CD8-positive, alpha-beta memory T cell (primary cell): ENCODE data around the gene CYP20A1. TPM values are rescaled to one million over a fixed set of nuclear protein-coding genes. Genes with fewer than 3 reads are reported as not detected.
"Not testable (repeated sequence)": the region's sequence is repeated elsewhere in the genome, so short reads cannot be mapped to it uniquely, and the experiment has no call there.

ENCODE experiments used
- CTCF ChIA-PET: fragments of 350-600 bp; sonication (Branson Sonifier 250); formaldehyde crosslinking; loops from one replicate; lab custom pipeline; 2021; ENCODE audit warnings: antibody characterized with exemption; lab: Charles Lee
- POLR2A ChIA-PET: fragments of 350-600 bp; sonication (Branson Sonifier 250); formaldehyde crosslinking; loops from one replicate; lab custom pipeline; 2021; ENCODE audit warnings: antibody characterized with exemption; lab: Charles Lee
- DNase-seq, 5 donors: peaks; one replicate each; pipeline versions ENCODE4 v3.0.0 to v3.0.0-alpha.2; 2020 to 2022; ENCODE audit warnings: mixed read lengths in 1 of 5
- H3K27ac ChIP-seq: one replicate; pipeline ENCODE4 v1.7.0; 2013; ENCODE audit warnings: low read depth, mild to moderate bottlenecking, low read length, moderate library complexity
- H3K27me3 ChIP-seq: 2 replicates; pipeline ENCODE4 v1.7.0; 2013; ENCODE audit warnings: low read length, mild to moderate bottlenecking; ENCODE audit not compliant: insufficient read depth, poor library complexity, severe bottlenecking
- H3K36me3 ChIP-seq: 2 replicates; pipeline ENCODE4 v1.7.0; 2013; ENCODE audit warnings: mild to moderate bottlenecking, low read length, moderate library complexity; ENCODE audit not compliant: insufficient read depth
- H3K4me1 ChIP-seq: 2 replicates; pipeline ENCODE4 v1.7.0; 2013; ENCODE audit warnings: mild to moderate bottlenecking, low read length, moderate library complexity; ENCODE audit not compliant: insufficient read depth
- H3K4me3 ChIP-seq: 2 replicates; pipeline ENCODE4 v1.7.0; 2013; ENCODE audit warnings: mild to moderate bottlenecking, low read length
- H3K9me3 ChIP-seq: 2 replicates; pipeline ENCODE4 v1.7.0; 2013; ENCODE audit warnings: mild to moderate bottlenecking, low read length
- H3K27ac Mint-ChIP-seq, 8 donors: one replicate each; pipeline ENCODE4 v1.8.0; 2020 to 2021; ENCODE audit warnings: mixed read lengths in 8 of 8, mild to moderate bottlenecking in 6 of 8, inconsistent platforms in 3 of 8, moderate library complexity in 3 of 8
- H3K27me3 Mint-ChIP-seq, 2 donors: one replicate each; pipeline ENCODE4 v1.8.0; 2020 to 2021; ENCODE audit warnings: mixed read lengths in 2 of 2, mild to moderate bottlenecking in 1 of 2, moderate library complexity in 1 of 2
- H3K36me3 Mint-ChIP-seq, 3 donors: one replicate each; pipeline ENCODE4 v1.8.0; 2020 to 2021; ENCODE audit warnings: mixed read lengths in 3 of 3, inconsistent platforms in 1 of 3, mild to moderate bottlenecking in 1 of 3
- H3K4me1 Mint-ChIP-seq, 3 donors: one replicate each; pipeline ENCODE4 v1.8.0; 2020 to 2021; ENCODE audit warnings: mixed read lengths in 3 of 3, inconsistent platforms in 1 of 3, mild to moderate bottlenecking in 1 of 3
- H3K4me3 Mint-ChIP-seq, 7 donors: one replicate each; pipeline ENCODE4 v1.8.0; 2020 to 2021; ENCODE audit warnings: mixed read lengths in 7 of 7, mild to moderate bottlenecking in 6 of 7, moderate library complexity in 4 of 7, inconsistent platforms in 2 of 7
- H3K9me3 Mint-ChIP-seq, 5 donors: one replicate each; pipeline ENCODE4 v1.8.0; 2020 to 2022; ENCODE audit warnings: mixed read lengths in 5 of 5, mild to moderate bottlenecking in 3 of 5, moderate library complexity in 2 of 5, inconsistent platforms in 1 of 5
- polyA plus RNA-seq: library from polyadenylated mRNA; unstranded; fragments of 300-500 nt; fragmentation: Illumina TruSeq; gene quantifications from one replicate; pipeline ENCODE4 v1.2.3, GENCODE V29; 2021
- total RNA-seq, 2 experiments: library from RNA; stranded (reverse); gene quantifications; one replicate each; pipeline ENCODE4 v1.2.3, GENCODE V29; 2021

Gene CYP20A1
- total and polyA plus RNA-seq, 3 experiments from 2014 or later = 28.5 to 41.7 (median 28.6) TPM

GRCh38 chr2:203286532-203286931 lies 47.7 kb downstream of the CYP20A1 start:
- Mint-ChIP-seq H3K27me3 (no peaks in the 10 kb centered on the region), H3K4me1 (peaks cover 0 to 3% (median 0%) of the 10 kb centered on the region in 3 donors), H3K9me3 (no peaks in the 10 kb centered on the region), H3K36me3 (peaks cover 3 to 53% (median 14%) of the 10 kb centered on the region in 3 donors), H3K27ac (no peak overlapping the region), H3K4me3 (no peak overlapping the region)
- no peaks in the 10 kb centered on the region for H3K27me3 ChIP-seq
- no peak for DNase-seq
- H3K27ac ChIP-seq = no peak overlapping the region
- ChIA-PET POLR2A (no interaction called here), CTCF (no interaction called here)
- H3K4me3 ChIP-seq = no peak overlapping the region
- peaks cover 4% of the 10 kb centered on the region for H3K36me3 ChIP-seq
- no peaks in the 10 kb centered on the region for H3K9me3 ChIP-seq
- no peaks in the 10 kb centered on the region for H3K4me1 ChIP-seq

DNA sequence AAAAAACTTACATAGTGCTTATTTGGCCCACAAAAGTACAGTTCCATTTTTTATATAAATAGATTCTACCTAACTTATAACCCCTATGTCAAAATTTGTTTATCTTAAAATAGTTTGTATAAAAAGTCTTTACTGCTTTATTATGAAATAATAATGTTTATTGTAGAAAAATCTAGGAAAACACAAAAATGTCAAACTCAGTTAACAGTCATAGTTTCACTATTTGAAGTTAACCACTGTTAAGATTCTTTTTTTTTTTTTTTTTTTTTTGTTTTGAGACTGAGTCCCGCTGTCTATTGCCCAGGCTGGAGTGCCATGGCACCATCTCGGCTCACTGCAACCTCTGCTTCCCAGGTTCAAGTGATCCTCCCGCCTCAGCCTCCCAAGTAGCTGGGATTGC lies 62.8 kb downstream of the CYP20A1 start:
- H3K36me3 ChIP-seq = no peaks in the 10 kb centered on the region
- H3K27me3 Mint-ChIP-seq = no peaks in the 10 kb centered on the region
- no peaks in the 10 kb centered on the region for H3K4me1 ChIP-seq
- H3K4me3 ChIP-seq = no peak overlapping the region
- H3K9me3 Mint-ChIP-seq = no peaks in the 10 kb centered on the region
- H3K4me1 Mint-ChIP-seq = no peaks in the 10 kb centered on the region
- no peaks in the 10 kb centered on the region for H3K9me3 ChIP-seq
- H3K27ac ChIP-seq = no peak overlapping the region
- ChIA-PET CTCF (no interaction called here), POLR2A (interaction anchor here (0.7 kb wide), 1 partner anchor 27 kb away, joined by 3 read pairs; no protein-coding TSS in a partner anchor)
- no peak for DNase-seq
- H3K27ac Mint-ChIP-seq = no peak overlapping the region
- no peak overlapping the region for H3K4me3 Mint-ChIP-seq
- H3K36me3 Mint-ChIP-seq = peaks cover 5 to 35% (median 5%) of the 10 kb centered on the region in 3 donors
- no peaks in the 10 kb centered on the region for H3K27me3 ChIP-seq

- H3K27me3 ChIP-seq, H3K36me3 ChIP-seq, POLR2A ChIA-PET, H3K4me3 Mint-ChIP-seq, DNase-seq, H3K4me1 ChIP-seq, H3K27ac Mint-ChIP-seq, CTCF ChIA-PET, H3K4me3 ChIP-seq, H3K9me3 ChIP-seq, H3K4me1 Mint-ChIP-seq, H3K9me3 Mint-ChIP-seq, H3K27me3 Mint-ChIP-seq, H3K27ac ChIP-seq: not testable (repeated sequence)
- peaks cover 9 to 32% (median 11%) of the 10 kb centered on the region in 3 donors for H3K36me3 Mint-ChIP-seq
Observed at GRCh38 chr2:203302586-203302985, 63.8 kb downstream of the CYP20A1 start.

DNA sequence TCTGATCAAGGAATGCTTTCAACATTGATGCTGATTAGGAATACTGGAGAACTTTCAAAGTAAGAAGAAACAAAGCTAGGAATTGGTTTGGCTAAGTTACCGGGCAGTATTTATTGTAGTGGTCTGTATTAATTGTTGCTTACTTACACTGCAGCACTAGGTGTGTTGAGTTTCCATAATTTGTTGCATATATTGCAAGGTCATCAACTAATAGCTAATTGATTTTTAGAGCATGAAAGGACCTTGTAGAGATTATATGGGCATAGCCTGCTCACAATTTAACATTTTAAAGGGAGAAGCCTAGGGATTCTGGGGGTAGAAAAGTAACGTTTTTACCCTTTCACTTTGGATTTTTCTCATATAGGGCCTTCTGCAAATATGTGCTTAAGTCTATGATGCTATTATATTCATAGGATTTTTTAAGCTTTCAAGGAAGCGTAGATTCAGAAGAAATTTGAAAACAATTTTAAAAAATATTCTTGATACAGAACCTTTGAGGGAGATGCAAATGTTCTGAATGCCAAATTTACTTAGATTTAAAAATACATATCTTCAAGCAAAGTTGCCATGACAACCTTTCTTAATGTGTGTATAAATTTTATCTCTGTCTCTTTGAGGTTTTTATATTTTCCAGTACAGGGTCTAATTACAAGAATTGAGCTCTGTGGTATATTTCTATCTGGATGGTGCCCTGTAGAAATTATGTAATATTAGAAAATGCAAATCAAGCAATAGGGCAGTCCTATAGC lies 72.0 kb downstream of the CYP20A1 start:
- Histone ChIP-seq H3K27ac (no peak overlapping the region), H3K27me3 (no peaks in the 10 kb centered on the region), H3K4me3 (no peak overlapping the region), H3K9me3 (no peaks in the 10 kb centered on the region), H3K36me3 (no peaks in the 10 kb centered on the region), H3K4me1 (no peaks in the 10 kb centered on the region)
- no peaks in the 10 kb centered on the region for H3K9me3 Mint-ChIP-seq
- H3K4me1 Mint-ChIP-seq = peaks cover 0 to 4% (median 1%) of the 10 kb centered on the region in 3 donors
- ChIA-PET POLR2A (no interaction called here), CTCF (no interaction called here)
- H3K27ac Mint-ChIP-seq = no peak overlapping the region
- peaks cover 15 to 22% (median 18%) of the 10 kb centered on the region in 3 donors for H3K36me3 Mint-ChIP-seq
- H3K27me3 Mint-ChIP-seq = no peaks in the 10 kb centered on the region
- H3K4me3 Mint-ChIP-seq = no peak overlapping the region
- DNase-seq = no peak

DNA sequence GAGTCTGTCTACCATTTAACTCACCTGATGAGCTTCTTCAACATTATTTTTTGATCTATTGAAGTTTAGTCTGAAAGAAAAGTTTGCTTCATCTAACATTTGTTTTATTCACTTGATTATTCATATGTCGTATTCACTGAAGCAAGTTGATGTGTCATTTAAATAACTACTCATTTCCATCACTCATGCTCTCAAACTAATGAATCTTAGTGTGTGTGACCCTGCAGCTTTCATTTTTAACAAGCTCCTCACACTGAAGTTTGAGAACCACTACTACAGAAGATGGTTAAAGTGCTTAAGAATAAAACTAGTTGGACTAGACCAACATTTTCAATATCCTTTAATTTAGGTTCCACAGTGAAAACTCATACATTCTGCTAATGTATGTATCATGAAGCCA lies 87.5 kb downstream of the CYP20A1 start:
- Histone ChIP-seq H3K4me1 (peaks cover 15% of the 10 kb centered on the region), H3K27me3 (no peaks in the 10 kb centered on the region), H3K27ac (no peak overlapping the region), H3K9me3 (no peaks in the 10 kb centered on the region), H3K4me3 (no peak overlapping the region), H3K36me3 (no peaks in the 10 kb centered on the region)
- no peaks in the 10 kb centered on the region for H3K9me3 Mint-ChIP-seq
- peak overlapping the region in 6 of 8 donors; percentile 17 to 77 (median 32) for H3K27ac Mint-ChIP-seq
- H3K4me1 Mint-ChIP-seq = peaks cover 26 to 37% (median 32%) of the 10 kb centered on the region in 3 donors
- H3K27me3 Mint-ChIP-seq = no peaks in the 10 kb centered on the region
- H3K4me3 Mint-ChIP-seq = peak overlapping the region in 5 of 7 donors; percentile 37 to 66 (median 48)
- ChIA-PET POLR2A (no interaction called here), CTCF (interaction anchor here (1.1 kb wide), 1 partner anchor 20 kb away, joined by 3 read pairs; no protein-coding TSS in a partner anchor)
- H3K36me3 Mint-ChIP-seq = peaks cover 0 to 10% (median 0%) of the 10 kb centered on the region in 3 donors
- no peak for DNase-seq

DNA sequence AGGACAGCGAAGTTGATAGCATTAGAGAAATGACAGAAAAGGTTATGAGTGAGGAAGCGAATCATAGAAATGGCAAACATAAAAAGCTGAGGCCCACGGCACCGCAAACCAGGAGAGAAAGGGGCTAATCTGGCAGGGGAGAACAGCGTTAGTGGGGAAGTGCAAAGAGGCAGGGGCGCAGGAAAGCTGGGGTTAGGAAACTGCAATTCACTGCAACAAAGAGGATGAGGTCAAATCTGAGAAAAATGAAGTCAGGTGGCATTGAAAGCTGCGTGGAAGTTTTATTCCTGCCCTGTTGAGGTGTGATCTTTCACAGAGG lies 88.7 kb downstream of the CYP20A1 start:
- Mint-ChIP-seq H3K27me3 (no peaks in the 10 kb centered on the region), H3K36me3 (peaks cover 0 to 10% (median 0%) of the 10 kb centered on the region in 3 donors), H3K4me3 (peak overlapping the region; percentile 88 to 97 (median 94)), H3K4me1 (peaks cover 26 to 37% (median 32%) of the 10 kb centered on the region in 3 donors), H3K27ac (peak overlapping the region; percentile 82 to 98 (median 92)), H3K9me3 (no peaks in the 10 kb centered on the region)
- Histone ChIP-seq H3K36me3 (no peaks in the 10 kb centered on the region), H3K9me3 (no peaks in the 10 kb centered on the region), H3K4me3 (peak overlapping the region; percentile 86), H3K27ac (no peak overlapping the region), H3K4me1 (peaks cover 15% of the 10 kb centered on the region), H3K27me3 (no peaks in the 10 kb centered on the region)
- ChIA-PET CTCF (no interaction called here), POLR2A (no interaction called here)
- DNase-seq = no peak

DNA sequence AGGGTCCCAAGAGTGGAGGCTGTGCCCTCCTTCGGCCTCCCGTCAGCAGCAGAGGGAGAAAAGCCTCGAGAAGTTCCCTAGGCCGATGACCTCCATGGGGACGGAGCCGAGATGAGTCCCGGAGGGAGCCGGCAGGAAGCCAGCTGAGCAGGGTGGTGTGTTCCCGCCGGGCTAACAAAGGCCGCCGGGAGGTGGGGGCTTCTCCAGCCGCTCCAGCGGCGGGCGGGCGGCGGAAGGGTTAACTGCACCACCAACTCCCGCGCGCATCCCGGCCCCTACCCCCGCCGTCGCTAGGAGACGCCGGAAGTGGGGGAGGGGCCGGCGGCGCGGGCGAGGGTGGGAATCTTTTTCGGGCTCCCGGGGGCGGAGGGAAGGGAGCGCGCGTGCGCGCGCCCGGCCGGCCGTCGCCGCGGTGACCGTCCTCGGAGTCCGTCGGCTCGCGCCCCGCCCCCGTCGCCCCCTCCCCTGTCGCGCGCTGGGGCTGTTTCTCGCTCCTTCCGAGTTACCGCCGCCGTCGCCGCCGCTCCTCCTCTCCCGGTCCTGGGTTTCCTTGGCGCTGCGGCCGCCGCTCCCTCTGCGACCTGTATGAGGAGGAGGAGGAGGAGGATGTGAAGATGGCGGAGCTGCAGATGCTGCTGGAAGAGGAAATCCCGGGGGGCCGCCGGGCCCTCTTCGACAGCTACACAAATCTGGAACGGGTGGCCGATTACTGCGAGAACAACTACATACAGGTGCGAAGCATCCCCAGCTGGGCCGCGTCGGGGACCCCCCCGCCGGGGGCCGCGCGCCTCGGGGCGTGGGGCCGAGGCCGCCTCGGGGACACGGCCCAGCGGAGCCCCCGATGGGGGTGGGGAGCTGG lies 89.3 kb downstream of the CYP20A1 start, which contains the start of gene ABI2:
TSS of gene ABI2 (plus strand) at position 494 of the 859 bp plus-strand sequence. CDS start at position 615, 121 bp downstream.
- POLR2A ChIA-PET = interaction anchor here (0.5 to 1.1 kb wide), 2 partner anchors 27 to 89 kb away, joined by 3 read pairs; no protein-coding TSS in a partner anchor
- Histone ChIP-seq H3K4me3 (peak within 1 kb of the TSS; percentile 86), H3K27ac (peak within 1 kb of the TSS; percentile 38), H3K9me3 (no peaks in the 10 kb centered on the region), H3K36me3 (no peaks in the 10 kb centered on the region), H3K27me3 (no peaks in the 10 kb centered on the region), H3K4me1 (peaks cover 15% of the 10 kb centered on the region)
- DNase-seq = peak; percentile 45 to 71 (median 57)
- Mint-ChIP-seq H3K36me3 (peaks cover 0 to 10% (median 0%) of the 10 kb centered on the region in 3 donors), H3K9me3 (no peaks in the 10 kb centered on the region), H3K4me3 (peak within 1 kb of the TSS; percentile 90 to 99 (median 94)), H3K27ac (peak within 1 kb of the TSS; percentile 82 to 98 (median 93)), H3K27me3 (no peaks in the 10 kb centered on the region), H3K4me1 (peaks cover 26 to 38% (median 34%) of the 10 kb centered on the region in 3 donors)
- CTCF ChIA-PET = interaction anchor here (1.7 kb wide), 1 partner anchor 88 kb away, joined by 5 read pairs; no protein-coding TSS in a partner anchor
